ENCODE results near the gene MPPE1.
A peak's percentile ranks its signal among the peaks of the same experiment; 100 is the strongest.
"Not testable (repeated sequence)": the region's sequence is repeated elsewhere in the genome, so short reads cannot be mapped to it uniquely, and the experiment has no call there.

MPPE1 gene

GRCh38 chr18:11902522-11903292 is 5.4 kb downstream of the MPPE1 start:
- DNase-seq (ENCODE audit: low spot score in 2 of 2) (no peak), ATAC-seq (no peak)
- Mint-ChIP-seq H3K36me3 (peaks cover 54% of the 10 kb centered on the region), H3K9me3 (no peaks in the 10 kb centered on the region), H3K4me3 (no peak overlapping the region), H3K27ac (peak overlapping the region; percentile 60), H3K4me1 (peaks cover 19% of the 10 kb centered on the region)

GRCh38 chr18:11901826-11902438 is 6.2 kb downstream of the MPPE1 start:
- Mint-ChIP-seq H3K27ac (peak overlapping the region; percentile 60), H3K36me3 (peaks cover 62% of the 10 kb centered on the region), H3K4me1 (peaks cover 11% of the 10 kb centered on the region), H3K9me3 (no peaks in the 10 kb centered on the region), H3K4me3 (no peak overlapping the region)
- ATAC-seq, result no peak
- DNase-seq (ENCODE audit: low spot score in 2 of 2), result no peak

GRCh38 chr18:11899063-11899462 is 9.1 kb downstream of the MPPE1 start:
- Mint-ChIP-seq H3K4me3 (no peak overlapping the region), H3K4me1 (peaks cover 9% of the 10 kb centered on the region), H3K9me3 (no peaks in the 10 kb centered on the region), H3K36me3 (peaks cover 70% of the 10 kb centered on the region), H3K27ac (peak overlapping the region; percentile 8)
- ATAC-seq (no peak), DNase-seq (ENCODE audit: low spot score in 2 of 2) (no peak)

DNA sequence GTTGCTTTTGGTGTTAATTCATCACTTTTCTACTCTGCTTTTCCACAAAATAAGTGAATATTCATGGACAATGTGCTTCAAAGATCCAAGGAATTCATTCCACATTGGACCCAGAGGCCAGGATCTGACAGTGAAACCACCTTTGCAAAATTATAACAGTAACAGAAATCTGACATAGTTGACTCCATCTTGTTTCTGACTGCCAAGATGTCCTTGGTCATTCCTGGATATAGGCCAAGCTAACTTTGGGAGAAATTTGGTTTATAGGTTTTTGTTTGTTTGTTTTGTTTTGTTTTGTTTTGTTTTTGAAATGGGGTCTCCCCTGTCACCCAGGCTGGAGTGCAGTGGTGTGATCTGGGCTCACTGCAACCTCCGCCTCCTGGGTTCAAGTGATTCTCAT is 10.3 kb downstream of the MPPE1 start:
- ATAC-seq (no peak), DNase-seq (ENCODE audit: low spot score in 2 of 2) (no peak)
- Mint-ChIP-seq H3K4me1 (peaks cover 9% of the 10 kb centered on the region), H3K27ac (no peak overlapping the region), H3K9me3 (no peaks in the 10 kb centered on the region), H3K4me3 (no peak overlapping the region), H3K36me3 (peaks cover 75% of the 10 kb centered on the region)

- not testable (repeated sequence) for H3K9me3 Mint-ChIP-seq; ATAC-seq; H3K27ac Mint-ChIP-seq; DNase-seq (ENCODE audit: low spot score in 2 of 2); H3K4me3 Mint-ChIP-seq; H3K4me1 Mint-ChIP-seq
- H3K36me3 Mint-ChIP-seq, result peaks cover 86% of the 10 kb centered on the region
Observed at GRCh38 chr18:11892438-11892837, 15.7 kb downstream of the MPPE1 start.

DNA sequence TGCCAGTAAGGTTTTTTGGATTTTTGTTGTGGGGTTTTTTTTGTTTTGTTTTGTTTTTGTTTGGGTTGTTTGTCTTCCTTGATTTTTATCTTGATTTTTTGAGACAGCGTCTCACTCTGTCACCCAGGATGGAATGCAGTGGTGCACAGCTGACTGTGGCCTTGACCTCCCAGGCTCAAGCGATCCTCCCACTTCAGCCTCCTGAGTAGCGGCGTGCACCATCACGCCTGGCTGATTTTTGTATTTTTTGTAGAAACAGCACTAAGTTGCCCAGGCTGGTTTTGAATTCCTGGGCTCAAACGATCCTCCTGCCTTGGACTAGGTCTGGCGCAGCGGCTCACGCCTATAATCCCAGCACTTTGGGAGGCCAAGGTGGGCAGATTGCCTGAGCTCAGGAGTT is 16.4 kb downstream of the MPPE1 start:
- Mint-ChIP-seq H3K36me3 (peaks cover 86% of the 10 kb centered on the region), H3K4me1 (peaks cover 6% of the 10 kb centered on the region), H3K4me3 (no peak overlapping the region), H3K27ac (no peak overlapping the region), H3K9me3 (no peaks in the 10 kb centered on the region)
- no peak for ATAC-seq
- no peak for DNase-seq (ENCODE audit: low spot score in 2 of 2)

GRCh38 chr18:11889284-11889683 is 18.8 kb downstream of the MPPE1 start:
- Mint-ChIP-seq H3K36me3 (peaks cover 79% of the 10 kb centered on the region), H3K4me1 (peaks cover 6% of the 10 kb centered on the region), H3K27ac (no peak overlapping the region), H3K9me3 (no peaks in the 10 kb centered on the region), H3K4me3 (no peak overlapping the region)
- no peak for ATAC-seq
- DNase-seq (ENCODE audit: low spot score in 2 of 2), result no peak

- H3K9me3 Mint-ChIP-seq, result no peaks in the 10 kb centered on the region
- H3K4me1 Mint-ChIP-seq, result peaks cover 6% of the 10 kb centered on the region
- no peak for ATAC-seq
- no peak overlapping the region for H3K27ac Mint-ChIP-seq
- DNase-seq (ENCODE audit: low spot score in 2 of 2), result no peak
- H3K36me3 Mint-ChIP-seq, result peaks cover 79% of the 10 kb centered on the region
- no peak overlapping the region for H3K4me3 Mint-ChIP-seq
Observed at GRCh38 chr18:11888726-11889125, 19.4 kb downstream of the MPPE1 start.

- ATAC-seq (peak; percentile 55), DNase-seq (ENCODE audit: low spot score in 2 of 2) (no peak)
- peak overlapping the region; percentile 1 for H3K27ac Mint-ChIP-seq
- peaks cover 6% of the 10 kb centered on the region for H3K4me1 Mint-ChIP-seq
- H3K9me3 Mint-ChIP-seq, result no peaks in the 10 kb centered on the region
- peaks cover 74% of the 10 kb centered on the region for H3K36me3 Mint-ChIP-seq
- H3K4me3 Mint-ChIP-seq, result no peak overlapping the region
Observed at GRCh38 chr18:11887328-11888128, 20.6 kb downstream of the MPPE1 start.

- no peak overlapping the region for H3K27ac Mint-ChIP-seq
- ATAC-seq (no peak), DNase-seq (ENCODE audit: low spot score in 2 of 2) (no peak)
- peaks cover 72% of the 10 kb centered on the region for H3K36me3 Mint-ChIP-seq
- no peak overlapping the region for H3K4me3 Mint-ChIP-seq
- no peaks in the 10 kb centered on the region for H3K9me3 Mint-ChIP-seq
- H3K4me1 Mint-ChIP-seq, result peaks cover 6% of the 10 kb centered on the region
Observed at GRCh38 chr18:11886577-11887110, 21.5 kb downstream of the MPPE1 start.

GRCh38 chr18:11885278-11885947 is 22.7 kb downstream of the MPPE1 start:
- Mint-ChIP-seq H3K36me3 (peaks cover 59% of the 10 kb centered on the region), H3K4me1 (peaks cover 6% of the 10 kb centered on the region), H3K9me3 (no peaks in the 10 kb centered on the region), H3K4me3 (no peak overlapping the region), H3K27ac (no peak overlapping the region)
- no peak for ATAC-seq
- DNase-seq (ENCODE audit: low spot score in 2 of 2), result no peak

- peak overlapping the region; percentile 81 for H3K27ac Mint-ChIP-seq
- ATAC-seq (no peak), DNase-seq (ENCODE audit: low spot score in 2 of 2) (no peak)
- H3K36me3 Mint-ChIP-seq, result peaks cover 50% of the 10 kb centered on the region
- no peak overlapping the region for H3K4me3 Mint-ChIP-seq
- H3K4me1 Mint-ChIP-seq, result peaks cover 6% of the 10 kb centered on the region
- H3K9me3 Mint-ChIP-seq, result no peaks in the 10 kb centered on the region
Observed at GRCh38 chr18:11884396-11885030, 23.6 kb downstream of the MPPE1 start.

GRCh38 chr18:11883153-11883552 is 25.0 kb downstream of the MPPE1 start:
- Mint-ChIP-seq H3K27ac (peak overlapping the region; percentile 24), H3K4me3 (no peak overlapping the region), H3K9me3 (no peaks in the 10 kb centered on the region), H3K4me1 (peaks cover 6% of the 10 kb centered on the region), H3K36me3 (peaks cover 45% of the 10 kb centered on the region)
- DNase-seq (ENCODE audit: low spot score in 2 of 2) (no peak), ATAC-seq (no peak)

GRCh38 chr18:11882636-11883035 is 25.5 kb downstream of the MPPE1 start:
- peaks cover 2% of the 10 kb centered on the region for H3K4me1 Mint-ChIP-seq
- DNase-seq (ENCODE audit: low spot score in 2 of 2), result no peak
- peaks cover 40% of the 10 kb centered on the region for H3K36me3 Mint-ChIP-seq
- H3K9me3 Mint-ChIP-seq, result no peaks in the 10 kb centered on the region
- H3K4me3 Mint-ChIP-seq, result no peak overlapping the region
- ATAC-seq, result no peak
- no peak overlapping the region for H3K27ac Mint-ChIP-seq

Data from stimulated activated effector memory CD8-positive, alpha-beta T cell treated with anti-CD3 and anti-CD28 coated beads, Interleukin-12 subunit alpha, Interleukin-12 subunit beta, amount 100 ng/mL, for 72 hours (primary cell).